ENCODE data around the gene SOX6.
"Not testable (repeated sequence)": the region's sequence is repeated elsewhere in the genome, so short reads cannot be mapped to it uniquely, and the experiment has no call there.

The SOX6 gene

DNA sequence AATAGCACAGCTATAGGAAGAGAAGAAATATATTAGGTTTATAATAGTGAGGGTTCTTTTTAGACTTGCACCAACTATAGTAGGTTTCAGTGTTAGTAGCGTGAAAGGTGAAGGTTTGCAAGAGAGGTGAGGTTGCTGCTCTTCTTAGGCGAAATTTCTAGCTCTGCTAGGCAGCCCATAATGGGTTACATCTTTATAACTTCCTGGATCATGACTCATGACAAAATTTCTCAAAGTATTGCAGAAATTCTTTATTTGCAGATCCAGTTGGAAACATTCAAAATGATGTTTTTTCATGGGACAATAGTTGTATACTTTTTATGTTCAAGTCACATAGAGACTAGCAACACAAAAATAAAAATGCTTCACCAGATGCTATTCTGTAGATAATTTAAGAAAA, 260.0 kb downstream of the SOX6 start:
- no peak for DNase-seq (ENCODE audit: low read depth)

DNA sequence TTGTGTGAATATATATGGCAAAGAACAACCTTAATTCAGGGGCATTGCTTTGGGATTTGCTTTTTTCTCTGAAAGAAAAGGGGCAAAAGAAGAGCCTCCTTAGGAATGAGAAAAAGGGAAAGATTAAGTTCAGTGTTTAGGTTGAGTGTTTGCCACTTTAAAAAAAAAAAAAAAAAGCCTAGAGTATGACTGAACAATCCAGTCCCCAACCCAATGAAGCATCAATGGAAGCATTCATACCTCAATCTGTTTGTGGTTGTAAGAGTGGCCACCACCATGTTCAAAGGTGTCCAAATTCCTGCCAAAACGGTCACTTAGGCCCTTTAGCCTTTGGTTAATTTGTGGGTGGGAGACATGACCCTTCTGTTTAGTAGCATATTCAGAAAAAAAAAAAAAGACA, 260.6 kb downstream of the SOX6 start:
- no peak for DNase-seq (ENCODE audit: low read depth)

DNA sequence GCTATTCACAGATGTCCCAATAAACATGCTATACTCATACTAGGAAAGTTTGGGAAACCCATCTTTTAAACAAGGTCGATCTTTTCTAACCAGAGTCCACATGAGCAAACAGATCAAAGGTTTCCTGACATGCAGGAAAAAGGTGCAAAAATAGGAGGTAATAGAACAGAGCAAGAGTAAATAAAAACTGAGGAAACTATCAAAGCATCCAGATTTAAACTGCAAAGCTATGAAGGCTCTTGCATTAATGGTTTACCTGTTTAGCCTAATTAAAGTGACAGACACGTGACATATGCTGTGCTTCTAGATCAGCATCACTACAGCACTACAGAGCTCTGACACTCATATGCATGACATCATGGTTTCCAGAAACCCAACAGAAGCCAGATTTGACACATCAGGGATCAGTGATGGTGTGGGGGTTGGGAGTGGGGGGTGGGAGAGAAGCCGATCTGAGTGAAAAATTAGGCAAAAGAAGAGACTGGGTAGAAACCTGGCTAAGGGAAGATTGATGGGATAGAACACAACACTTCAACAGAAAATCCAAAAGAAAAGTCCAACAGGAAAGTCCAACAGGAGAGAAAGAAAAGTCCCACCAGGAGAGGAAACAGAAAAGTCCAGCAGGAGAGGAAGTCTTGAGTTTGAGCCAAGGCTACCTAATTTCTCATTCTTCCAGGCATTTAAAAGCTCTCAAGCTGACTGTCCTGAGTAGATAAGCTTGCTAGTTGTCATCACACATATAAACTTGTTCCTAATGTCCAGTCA, 262.3 kb downstream of the SOX6 start:
- no peak for DNase-seq (ENCODE audit: low read depth)

DNA sequence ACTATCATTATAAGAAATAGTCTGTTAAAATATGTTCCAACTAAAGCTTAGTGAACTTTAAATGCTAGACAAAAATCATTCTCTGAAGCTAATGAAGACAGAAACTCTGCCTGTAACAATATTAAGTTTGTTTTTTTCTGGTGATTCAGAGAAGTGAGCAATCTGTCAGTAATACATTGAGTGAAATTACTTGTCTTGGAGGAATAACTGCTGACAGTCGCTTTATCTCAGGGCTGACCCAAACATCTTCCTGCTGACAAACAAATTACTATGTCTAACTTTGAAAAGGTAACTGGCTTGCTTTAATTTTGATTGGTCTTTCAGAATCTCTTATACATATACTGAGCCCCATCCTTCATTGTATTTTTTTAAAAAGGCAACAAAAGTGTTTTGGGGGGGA, 264.5 kb downstream of the SOX6 start:
- no peak for DNase-seq (ENCODE audit: low read depth)

DNA sequence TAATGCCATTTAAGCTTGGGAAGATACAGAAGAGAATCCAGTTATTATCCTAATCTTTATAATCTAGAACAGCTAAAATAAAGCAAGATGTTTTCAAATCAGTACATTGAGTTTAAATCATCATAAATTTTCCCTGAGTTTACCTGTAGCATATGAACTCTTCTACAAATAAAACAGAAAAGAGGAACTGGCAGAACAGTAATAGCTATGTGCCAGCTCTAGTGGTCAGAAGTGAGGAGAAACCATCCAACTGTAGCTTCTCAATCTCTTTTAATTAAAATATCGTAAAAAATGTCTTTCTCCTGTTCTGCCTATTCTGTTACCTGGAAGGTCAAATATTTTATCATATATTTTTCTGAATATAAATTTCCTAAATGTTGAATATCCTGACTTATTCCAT, 266.9 kb downstream of the SOX6 start:
- no peak for DNase-seq (ENCODE audit: low read depth)

DNA sequence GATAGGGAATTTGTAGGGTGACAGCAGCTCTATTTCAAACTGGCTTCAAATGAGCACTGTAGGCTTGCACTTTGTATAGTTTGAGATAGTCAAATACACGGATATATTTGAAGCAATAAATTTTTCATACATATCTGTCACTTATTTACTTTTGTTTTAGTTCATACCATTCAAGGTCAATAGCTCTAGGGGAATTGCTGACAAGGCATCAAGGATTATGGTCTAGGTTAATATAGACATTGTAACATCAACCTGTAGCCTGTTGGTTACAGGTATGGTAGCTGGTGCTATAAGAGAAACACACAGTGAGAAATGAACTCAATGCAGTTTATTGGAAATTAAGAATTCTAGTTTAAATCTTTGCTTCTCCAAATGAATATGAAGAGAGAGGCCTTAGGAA, 267.6 kb downstream of the SOX6 start:
- no peak for DNase-seq (ENCODE audit: low read depth)

DNA sequence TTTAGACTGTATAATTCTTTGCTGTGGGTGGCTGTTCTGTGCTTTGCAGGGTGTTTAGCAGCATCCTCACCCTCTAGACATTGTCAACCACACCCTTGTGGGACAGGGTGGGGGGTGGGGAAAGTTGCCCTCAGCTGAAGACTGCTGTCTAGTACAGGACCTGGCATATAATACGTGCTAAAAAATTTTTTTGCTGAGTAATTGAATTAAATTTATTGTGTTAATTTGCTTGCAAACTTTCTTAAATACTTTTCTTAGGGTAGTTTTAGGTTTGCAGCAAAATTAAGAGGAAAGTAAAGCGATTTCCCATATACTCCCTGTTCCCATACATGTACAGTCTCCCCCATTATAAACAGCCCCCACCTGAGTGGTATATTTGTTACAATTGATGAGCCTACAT, 268.5 kb downstream of the SOX6 start:
- no peak for DNase-seq (ENCODE audit: low read depth)

DNA sequence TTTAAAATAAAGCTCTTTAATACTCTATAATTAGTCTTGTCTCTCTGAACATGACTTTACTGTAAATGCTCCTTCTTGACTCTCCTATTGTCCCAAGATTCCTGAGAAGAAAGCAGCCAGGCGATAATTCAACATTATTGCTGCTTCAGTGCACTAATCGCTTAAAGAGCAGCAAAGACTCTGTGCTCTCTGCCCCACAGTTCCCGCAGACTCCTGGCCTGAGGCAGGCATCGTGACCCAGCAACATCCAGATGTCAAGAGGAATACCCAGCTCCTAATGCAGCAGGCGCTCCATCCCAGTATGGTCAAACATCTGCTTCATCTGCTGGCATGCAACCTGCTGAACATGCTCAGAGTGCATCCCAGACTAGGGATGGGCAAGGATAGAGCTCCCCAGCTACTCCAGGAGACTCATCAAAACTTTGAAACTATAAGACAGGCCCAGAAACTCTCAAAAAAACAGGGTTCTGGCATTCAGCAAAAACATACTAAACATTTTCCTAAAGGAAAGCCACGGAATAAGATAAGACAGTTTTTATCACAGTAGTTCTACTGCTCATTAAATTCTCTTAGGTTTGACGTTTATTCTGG, 270.0 kb downstream of the SOX6 start:
- no peak for DNase-seq (ENCODE audit: low read depth)

DNA sequence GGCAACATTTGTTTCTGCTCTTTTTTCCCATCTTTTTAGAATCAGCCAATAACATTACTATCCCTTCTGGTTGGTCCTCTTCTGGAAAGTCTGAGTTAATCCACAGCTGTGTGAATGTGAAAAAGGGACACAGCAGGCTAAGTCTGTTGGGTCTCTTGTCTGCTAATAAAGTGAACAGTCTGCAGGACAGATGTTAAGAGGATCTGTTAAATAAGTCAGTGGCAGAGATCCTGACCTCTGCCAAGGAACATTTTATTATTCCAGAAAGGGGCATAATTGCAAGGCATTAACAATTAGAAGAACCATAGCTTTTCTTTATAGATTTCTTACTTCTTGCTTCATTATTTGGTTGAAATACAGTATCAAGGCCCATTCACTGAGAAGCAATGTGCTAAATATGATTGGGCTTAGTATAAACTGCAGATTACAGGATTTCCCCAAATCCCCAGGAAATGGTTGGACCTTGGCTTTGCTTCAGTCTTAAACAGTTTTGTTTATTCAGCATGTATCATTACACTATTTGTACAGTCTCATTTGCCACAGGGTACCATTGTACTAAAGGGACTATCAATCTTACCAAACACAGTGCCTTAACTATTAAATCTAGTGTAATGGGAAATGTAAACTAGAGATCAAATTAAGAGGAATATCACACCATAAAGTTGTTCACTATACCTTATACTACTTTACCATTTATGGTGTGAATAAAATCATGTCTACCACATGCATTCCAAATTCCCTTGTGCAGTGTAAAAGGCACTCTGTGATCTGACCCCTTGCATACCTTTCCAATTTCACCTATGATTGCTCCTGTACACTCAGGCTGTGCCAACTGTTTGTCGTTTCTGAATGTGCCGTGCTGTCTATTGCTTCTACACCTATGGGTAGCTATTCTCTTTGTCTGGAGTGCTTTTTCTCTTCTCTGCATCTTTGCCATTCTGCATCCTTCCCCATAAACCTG, 274.0 kb downstream of the SOX6 start:
- DNase-seq (ENCODE audit: low read depth), result no peak

DNA sequence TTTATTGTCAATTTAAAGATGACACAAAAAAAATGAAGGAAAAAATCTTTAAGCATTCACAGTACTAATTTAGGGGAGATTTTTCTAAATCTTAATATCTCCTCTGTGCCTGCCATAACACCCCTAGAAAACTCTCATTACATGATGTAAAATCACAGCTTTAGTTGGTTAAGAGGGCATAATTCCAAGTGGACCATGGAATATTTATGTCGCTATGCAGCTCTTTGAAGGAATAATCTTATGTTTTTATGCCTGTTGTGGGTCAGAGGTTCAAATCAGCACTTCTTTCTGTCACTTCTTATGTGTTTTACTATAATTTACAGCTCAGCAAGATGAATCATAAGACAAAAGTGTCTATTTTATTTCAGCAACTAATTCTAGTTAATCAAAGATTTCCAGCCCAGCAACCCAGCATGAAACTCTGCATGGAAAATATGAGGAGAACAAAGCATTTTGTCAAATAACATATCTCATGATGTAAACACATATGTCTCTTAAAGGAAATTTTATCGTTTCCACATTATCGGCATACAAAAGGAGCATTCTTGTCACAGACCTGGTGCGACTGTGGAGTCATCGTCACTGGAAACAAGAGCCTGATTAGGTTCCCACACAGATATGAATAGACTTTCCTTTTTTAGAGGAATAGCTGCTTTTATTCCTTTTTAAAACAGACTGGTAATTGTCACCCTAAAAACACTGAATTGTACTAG, 274.8 kb downstream of the SOX6 start:
- no peak for DNase-seq (ENCODE audit: low read depth)

DNA sequence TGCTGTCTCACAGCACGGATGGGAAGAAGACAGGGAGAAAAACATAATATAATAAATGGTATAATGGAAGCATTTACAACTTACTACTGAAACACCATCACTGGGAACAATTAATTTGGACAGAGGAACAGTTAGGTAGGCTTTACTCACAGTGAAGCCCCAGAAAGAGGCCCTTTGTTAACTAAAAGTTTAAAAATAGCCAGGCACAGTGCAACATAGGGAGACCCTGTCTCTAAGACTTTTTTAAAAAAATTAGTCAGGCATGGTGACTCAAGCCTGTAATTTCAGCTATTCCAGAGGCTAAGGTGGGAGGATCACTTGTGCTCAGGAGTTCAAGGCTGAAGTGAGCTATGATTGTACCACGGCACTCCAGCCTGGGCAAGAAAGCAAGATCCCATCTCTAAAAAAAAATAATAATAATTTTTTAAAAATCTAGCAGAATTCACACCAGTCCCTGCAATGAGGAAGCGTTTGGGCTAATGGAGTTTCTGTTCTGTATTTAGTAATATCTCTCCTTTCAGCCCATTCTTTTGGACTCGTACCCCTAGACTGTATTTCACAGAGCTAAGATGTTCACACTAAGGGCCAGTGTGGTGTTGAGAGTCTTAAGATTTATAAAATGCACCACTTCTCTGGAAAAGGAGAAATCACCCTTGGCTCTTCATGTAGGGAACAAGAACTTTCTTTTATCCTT, 275.5 kb downstream of the SOX6 start:
- DNase-seq (ENCODE audit: low read depth), result no peak

DNA sequence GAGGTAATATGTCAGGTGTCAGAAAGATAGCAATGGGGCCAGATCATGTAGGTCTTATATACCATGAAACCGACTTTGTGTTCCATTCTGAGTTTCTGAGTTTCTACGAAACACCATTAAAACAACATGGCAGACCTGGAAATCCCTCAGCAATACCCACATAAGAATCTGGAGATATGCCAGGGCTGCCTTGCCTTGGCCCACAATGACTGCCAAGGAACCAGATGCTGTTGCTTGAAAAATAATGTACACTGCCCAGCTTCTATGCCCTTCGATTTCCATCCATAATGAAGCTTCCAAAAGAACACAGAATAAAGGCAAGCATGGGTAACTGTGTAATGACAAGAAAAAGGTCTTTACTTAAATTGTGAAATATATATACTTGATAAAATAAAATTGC, 277.4 kb downstream of the SOX6 start:
- DNase-seq (ENCODE audit: low read depth), result no peak

DNA sequence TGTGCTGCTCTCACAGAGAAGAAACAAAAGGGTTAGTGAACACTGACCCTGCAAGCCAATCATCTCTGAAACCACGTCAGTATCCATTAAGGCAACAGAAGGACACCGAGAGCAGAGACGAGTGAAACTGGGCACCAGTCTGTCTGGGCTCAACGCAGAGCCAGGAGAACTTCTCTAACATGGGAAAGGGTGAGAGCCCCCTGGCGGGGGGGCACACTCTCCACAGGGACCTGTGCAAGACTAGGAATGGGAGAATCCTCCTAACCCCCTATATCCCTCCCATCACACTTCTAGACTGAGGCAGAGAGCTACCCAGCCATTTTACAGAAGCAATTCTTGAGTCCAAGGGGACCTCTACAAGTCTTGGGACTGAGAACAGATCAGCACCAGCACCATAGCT, 285.8 kb downstream of the SOX6 start:
- DNase-seq (ENCODE audit: low read depth), result no peak

DNA sequence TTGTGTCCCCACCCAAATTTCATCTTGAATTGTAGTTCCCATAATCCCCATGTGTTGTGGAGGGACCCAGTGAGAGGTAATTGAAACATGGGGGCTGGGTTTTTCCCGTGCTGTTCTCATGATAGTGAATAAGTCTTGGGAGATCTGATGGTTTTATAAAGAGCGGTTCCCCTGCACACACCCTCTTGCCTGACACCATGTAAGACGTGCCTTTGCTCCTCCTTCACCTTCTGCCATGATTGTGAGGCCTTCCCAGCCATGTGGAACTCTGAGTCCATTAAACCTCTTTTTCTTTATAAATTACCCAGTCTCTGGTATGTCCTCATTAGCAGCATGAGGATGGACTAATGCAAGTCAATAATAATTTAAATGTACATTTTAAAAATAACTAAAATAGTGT, 289.1 kb downstream of the SOX6 start:
- not testable (repeated sequence) for DNase-seq (ENCODE audit: low read depth)

DNA sequence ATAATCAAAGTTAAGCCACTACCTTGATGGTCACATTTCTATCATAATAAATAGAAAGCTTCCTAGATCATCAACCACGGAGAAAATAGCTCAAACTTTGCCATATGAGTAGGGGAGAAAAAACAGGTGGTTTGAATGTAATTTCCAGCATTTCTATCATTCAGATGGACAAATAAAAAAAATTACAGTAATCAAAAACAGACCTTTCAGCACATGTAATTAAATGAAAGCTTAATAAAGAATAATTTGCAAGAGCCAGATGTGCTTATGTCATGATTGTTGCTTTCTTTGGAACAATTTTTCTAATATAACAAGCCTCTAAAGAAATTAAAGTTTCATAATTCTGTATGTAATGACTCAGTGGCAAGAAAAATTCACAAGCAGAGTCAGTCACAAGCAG, 297.0 kb downstream of the SOX6 start:
- DNase-seq (ENCODE audit: low read depth), result no peak

DNA sequence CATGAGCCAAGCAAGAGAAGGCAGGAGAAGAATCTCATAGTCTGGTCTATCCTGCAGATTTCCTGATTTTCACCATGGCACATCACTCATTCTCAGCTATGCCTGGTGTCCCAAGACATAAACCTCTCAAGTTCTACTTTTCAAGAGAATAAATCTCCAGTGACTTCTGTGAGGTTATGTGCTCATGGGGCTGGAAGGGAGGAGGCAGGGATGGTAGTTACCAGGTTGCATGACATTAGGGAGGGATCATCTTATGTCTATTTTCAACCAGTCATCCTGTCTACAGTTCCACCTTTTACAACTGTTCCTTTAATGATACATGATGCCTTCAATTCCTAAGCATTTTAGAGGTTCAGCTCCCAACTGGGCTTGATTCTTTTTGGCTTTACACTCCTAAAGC, 297.7 kb downstream of the SOX6 start:
- no peak for DNase-seq (ENCODE audit: low read depth)

DNA sequence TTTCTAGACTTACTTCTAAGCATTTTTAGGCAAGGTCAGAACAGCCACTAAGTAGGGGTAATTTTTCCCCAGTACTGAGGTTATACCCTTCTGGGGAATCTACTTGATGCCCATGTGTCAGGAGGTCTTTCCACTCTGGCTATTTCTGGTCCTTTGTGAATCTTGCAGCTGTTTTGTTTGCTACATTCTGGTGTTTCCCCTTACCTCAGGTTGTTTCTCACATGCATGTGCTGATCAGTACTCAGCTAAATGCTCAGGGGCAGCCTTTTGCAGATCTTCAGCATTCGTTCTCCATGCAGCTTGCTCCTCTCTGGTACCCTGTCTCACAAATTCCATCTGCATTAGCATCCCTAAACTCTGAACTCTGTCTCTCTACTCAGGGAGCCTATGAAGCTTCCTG, 303.6 kb downstream of the SOX6 start:
- DNase-seq (ENCODE audit: low read depth), result no peak

DNA sequence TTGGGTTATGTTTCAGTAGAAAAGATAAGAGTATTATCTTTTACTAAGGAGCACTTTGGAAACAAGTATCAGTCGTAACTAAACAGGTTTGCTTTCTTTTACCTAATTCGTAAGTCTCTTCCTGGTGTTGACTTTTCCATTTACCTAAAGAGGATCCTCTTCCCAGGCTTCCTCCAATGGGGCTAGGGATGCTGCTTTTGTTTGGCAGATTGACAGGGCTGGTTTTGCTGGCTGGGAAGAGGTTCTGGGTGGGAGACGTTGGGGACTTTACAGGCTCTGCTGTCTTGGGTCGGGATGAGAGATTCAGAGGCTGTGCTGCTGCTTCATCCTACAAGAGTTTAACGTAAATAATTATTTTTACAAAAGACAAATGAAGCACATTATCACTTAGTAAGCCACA, 306.7 kb downstream of the SOX6 start:
- no peak for DNase-seq (ENCODE audit: low read depth)

DNA sequence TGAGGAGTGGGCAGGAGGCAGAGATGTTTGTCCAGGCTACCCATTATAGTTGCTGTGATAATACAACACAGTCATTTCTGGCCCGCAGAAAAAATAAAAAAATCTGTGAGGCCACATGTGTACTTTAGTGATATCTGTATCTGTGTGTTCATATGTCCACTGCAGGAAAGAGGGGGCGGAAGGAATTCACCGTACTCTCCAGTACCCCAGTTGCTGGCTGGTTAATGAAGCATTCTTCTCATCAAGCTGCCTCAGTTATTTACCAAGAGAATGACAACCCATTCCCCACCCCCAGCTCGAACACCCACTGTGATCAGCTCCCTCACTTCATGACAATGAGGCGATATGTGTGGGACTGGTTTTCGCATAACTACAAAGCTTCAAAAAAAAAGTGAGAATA, 309.3 kb downstream of the SOX6 start:
- no peak for DNase-seq (ENCODE audit: low read depth)

DNA sequence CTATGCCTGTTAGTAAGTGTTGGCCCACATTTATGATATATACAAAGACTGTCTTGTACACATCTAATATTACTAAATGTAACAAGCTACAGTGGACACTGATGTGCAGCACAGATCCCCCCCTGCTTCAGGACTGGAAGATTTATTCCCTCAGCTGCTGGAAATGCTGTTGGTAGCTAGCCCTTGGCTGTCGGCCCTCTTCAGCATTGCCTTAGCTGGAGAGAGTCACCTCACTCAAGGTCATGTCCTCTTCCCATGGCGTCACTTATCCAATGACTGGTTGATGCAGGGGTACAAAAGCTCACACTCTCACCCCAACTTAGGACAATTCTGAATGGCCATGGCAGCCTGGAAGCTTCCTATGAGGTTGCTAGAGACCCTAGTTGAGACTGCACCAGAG, 312.7 kb downstream of the SOX6 start:
- DNase-seq (ENCODE audit: low read depth), result no peak

DNA sequence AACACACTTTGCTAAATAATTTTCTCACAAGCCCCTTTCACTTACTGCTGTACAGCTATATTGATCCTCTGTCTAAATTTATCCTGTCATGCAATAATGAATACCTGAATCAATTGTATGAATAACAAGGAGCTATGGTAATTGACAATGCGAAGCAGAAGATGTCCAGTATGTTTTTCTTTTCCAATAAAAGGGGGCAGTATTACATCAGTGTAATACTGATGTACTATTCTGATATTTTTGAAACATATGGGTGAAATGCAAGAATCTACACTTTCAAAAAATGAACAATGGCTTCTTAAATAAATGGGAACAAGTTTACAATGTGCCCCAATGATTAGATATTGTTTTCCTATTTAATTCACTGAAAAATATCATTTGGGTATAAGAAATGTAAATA, 315.1 kb downstream of the SOX6 start:
- DNase-seq (ENCODE audit: low read depth), result no peak

DNA sequence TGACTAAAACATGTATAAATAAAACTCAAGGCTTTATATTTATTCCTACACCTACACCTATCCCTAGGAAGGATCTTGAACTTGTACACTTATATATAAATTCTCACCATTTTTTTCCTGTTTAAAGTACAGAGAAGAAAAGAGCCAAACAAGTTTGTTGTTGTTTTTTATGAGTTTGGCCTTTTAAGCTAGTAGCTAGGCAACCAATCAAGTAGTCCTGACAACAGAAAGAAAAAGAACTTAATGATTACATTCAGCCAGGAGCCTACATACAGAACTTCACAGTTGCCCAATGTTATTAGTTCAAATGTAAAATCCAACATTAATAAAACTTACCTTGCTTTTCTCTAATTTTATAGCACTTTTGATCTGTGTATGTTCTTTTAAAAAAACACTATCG, 316.2 kb downstream of the SOX6 start:
- DNase-seq (ENCODE audit: low read depth), result no peak
